Measurements from ENCODE around the gene TMPRSS3.

Gene TMPRSS3

GRCh38 chr21:42395905-42396651 is at the start of gene TMPRSS3:
Gene TMPRSS3 (minus strand): TSS chr21:42396052. CDS start chr21:42395417, 635 bp downstream.
- no peak for DNase-seq (ENCODE audit: low read depth)
- no peak for TF ChIP-seq CTCF (IDR thresholded peaks at IDR 0.05; ENCODE audit: control insufficient read depth, extremely low read depth, insufficient read depth)

GRCh38 chr21:42445311-42445710 is 49.5 kb upstream of the TMPRSS3 start:
- no peak for TF ChIP-seq CTCF (IDR thresholded peaks at IDR 0.05; ENCODE audit: control insufficient read depth, extremely low read depth, insufficient read depth)
- no peak overlapping the region for H3K4me3 ChIP-seq (ENCODE audit: low read depth, low read length)
- no peak for DNase-seq (ENCODE audit: low read depth)

More at GRCh38 chr21:42395905-42396651, at the start of gene TMPRSS3:
- H3K4me3 ChIP-seq (ENCODE audit: low read depth, low read length): no peak within 1 kb of the TSS

- no peak for DNase-seq (ENCODE audit: low read depth)
- TF ChIP-seq CTCF (IDR thresholded peaks at IDR 0.05; ENCODE audit: control insufficient read depth, extremely low read depth, insufficient read depth): no peak
- no peak overlapping the region for H3K4me3 ChIP-seq (ENCODE audit: low read depth, low read length)
Measured at GRCh38 chr21:42444745-42445059, 48.9 kb upstream of the TMPRSS3 start.

- no peak for DNase-seq (ENCODE audit: low read depth)
- TF ChIP-seq CTCF (IDR thresholded peaks at IDR 0.05; ENCODE audit: control insufficient read depth, extremely low read depth, insufficient read depth): no peak
- no peak overlapping the region for H3K4me3 ChIP-seq (ENCODE audit: low read depth, low read length)
Measured at GRCh38 chr21:42443876-42444744, 48.3 kb upstream of the TMPRSS3 start.

GRCh38 chr21:42443181-42443785 is 47.4 kb upstream of the TMPRSS3 start:
- no peak overlapping the region for H3K4me3 ChIP-seq (ENCODE audit: low read depth, low read length)
- DNase-seq (ENCODE audit: low read depth): no peak
- TF ChIP-seq CTCF (IDR thresholded peaks at IDR 0.05; ENCODE audit: control insufficient read depth, extremely low read depth, insufficient read depth): no peak

GRCh38 chr21:42441963-42442362 is 46.1 kb upstream of the TMPRSS3 start:
- no peak for DNase-seq (ENCODE audit: low read depth)
- TF ChIP-seq CTCF (IDR thresholded peaks at IDR 0.05; ENCODE audit: control insufficient read depth, extremely low read depth, insufficient read depth): no peak
- no peak overlapping the region for H3K4me3 ChIP-seq (ENCODE audit: low read depth, low read length)

Measured in LNCaP clone FGC (cell line).